GM18511 (cell line): Measurements from ENCODE around the gene CENPH.
"Not testable (repeated sequence)": the region's sequence is repeated elsewhere in the genome, so short reads cannot be mapped to it uniquely, and the experiment has no call there.

Experiments used
- ATAC-seq: cut with Tn5 transposase; IDR thresholded peaks from one replicate; pipeline ENCODE4 v1.9.1; 2021; ENCODE audit warnings: mild to moderate bottlenecking, moderate library complexity; ENCODE audit not compliant: unreplicated experiment

Gene CENPH

DNA sequence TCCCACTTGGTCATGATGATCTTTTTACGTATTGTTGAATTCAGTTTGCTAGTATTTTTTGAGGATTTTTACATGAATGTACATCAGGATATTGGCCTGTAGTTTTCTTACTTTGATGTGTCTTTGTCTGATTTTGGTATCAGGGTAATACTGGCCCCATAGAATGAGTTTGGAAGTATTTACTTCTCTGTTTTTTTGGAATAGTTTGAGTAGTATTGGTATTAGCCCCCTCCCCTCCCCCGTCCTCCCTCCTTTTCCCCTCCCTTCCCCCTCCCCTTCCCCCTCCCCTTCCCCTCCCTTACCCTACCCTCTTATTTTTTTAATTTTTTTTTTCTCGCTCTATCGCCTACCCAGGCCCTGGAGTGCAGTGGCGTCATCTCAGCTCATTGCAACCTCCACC lies 55.6 kb downstream of the CENPH start:
- ATAC-seq: no peak

DNA sequence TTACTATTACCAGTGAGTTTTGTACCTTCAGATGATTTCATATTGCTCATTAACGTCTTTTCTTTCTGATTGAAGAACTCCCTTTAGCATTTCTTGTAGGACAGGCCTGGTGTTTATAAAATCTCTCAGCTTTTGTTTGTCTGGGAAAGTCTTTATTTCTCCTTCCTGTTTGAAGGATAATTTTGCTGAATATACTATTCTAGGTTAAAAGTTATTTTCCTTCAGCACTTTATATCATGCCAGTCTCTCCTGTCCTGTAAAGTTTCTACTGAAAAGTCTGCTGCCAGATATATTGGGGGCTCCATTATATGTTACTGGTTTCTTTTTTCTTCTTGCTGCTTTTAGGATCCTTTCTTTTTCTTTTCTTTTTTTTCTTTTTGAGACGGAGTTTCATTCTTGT lies 58.6 kb downstream of the CENPH start:
- ATAC-seq: no peak

DNA sequence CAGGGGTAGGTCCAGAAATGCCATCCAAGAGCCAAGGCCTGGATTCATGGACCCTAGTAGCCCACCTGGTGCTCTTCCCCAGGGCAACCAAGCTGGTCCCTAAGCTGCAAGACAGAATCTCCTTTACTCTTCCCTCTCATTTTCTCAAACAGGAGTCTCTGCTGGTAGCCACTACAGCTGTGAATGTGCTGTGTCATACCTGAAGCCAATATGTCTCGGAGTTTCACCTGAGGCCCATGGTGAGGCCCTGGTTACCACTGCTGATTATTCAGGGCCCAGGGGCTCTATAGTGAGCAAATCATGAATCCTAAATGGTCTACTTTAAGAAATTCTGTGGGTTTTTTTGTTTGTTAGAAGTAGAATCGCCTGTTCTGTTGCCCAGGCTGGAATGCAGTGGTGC lies 61.2 kb downstream of the CENPH start:
- ATAC-seq: no peak

- no peak for ATAC-seq
Observed at GRCh38 chr5:69252437-69252836, 63.1 kb downstream of the CENPH start.

DNA sequence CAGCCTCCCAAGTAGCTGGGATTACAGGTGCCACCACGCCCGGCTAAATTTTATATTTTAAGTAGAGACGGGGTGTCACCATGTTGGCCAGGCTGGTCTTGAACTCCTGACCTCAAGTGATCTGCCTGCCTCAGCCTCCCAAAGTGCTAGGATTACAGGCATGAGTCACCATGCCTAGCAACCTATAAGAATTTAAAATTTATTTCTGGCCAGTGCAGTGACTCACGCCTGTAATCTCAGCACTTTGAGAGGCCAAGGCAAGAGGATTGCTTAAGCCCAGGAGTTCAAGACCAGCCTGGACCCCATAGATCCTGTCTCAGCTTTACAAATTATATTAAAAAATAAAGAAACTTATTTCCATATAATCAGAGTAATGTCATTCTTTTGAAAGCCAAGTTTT lies 66.6 kb downstream of the CENPH start:
- ATAC-seq: not testable (repeated sequence)

GRCh38 chr5:69257577-69257976 lies 68.2 kb downstream of the CENPH start:
- ATAC-seq: no peak
